DOHH2 (cell line): ENCODE results near the gene RBM25.

Experiments
- EZH2phosphoT487 ChIP-seq: fragments of 200-600 bp; sonication (generic); IDR thresholded peaks from 2 replicates; pipeline ENCODE4 v1.6.1; 2017; ENCODE audit warnings: borderline replicate concordance, mild to moderate bottlenecking, antibody characterized with exemption, low read length, moderate library complexity, mixed read lengths
- TF ChIP-seq, protein P1 (sequence below): fragments of 200-600 bp; sonication (generic); IDR thresholded peaks from one replicate; pipeline ENCODE4 v1.5.1; 2014; ENCODE audit warnings: antibody characterized with exemption, mild to moderate bottlenecking, low read depth, low read length; ENCODE audit not compliant: poor library complexity, severe bottlenecking

DNA sequence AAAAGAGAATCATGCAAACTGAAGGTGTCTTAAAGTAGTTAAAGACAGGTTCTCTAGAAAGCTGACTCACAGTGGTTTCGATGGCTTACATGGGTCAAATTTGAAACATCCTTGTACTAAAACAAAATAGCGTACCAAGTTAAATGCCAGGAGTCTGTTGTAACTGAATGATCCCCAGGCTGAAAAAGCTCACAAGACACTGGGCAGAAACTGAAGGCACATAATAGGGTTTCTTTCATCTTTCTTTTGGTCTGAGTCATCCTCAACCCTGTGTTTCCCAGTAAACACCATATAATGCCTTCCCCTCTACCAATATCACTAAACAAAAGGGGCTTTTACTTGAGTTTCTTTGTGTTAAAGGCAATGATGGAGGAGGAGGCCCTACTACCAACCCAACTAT is 44.2 kb upstream of the RBM25 start:
- TF ChIP-seq, protein P1, sequence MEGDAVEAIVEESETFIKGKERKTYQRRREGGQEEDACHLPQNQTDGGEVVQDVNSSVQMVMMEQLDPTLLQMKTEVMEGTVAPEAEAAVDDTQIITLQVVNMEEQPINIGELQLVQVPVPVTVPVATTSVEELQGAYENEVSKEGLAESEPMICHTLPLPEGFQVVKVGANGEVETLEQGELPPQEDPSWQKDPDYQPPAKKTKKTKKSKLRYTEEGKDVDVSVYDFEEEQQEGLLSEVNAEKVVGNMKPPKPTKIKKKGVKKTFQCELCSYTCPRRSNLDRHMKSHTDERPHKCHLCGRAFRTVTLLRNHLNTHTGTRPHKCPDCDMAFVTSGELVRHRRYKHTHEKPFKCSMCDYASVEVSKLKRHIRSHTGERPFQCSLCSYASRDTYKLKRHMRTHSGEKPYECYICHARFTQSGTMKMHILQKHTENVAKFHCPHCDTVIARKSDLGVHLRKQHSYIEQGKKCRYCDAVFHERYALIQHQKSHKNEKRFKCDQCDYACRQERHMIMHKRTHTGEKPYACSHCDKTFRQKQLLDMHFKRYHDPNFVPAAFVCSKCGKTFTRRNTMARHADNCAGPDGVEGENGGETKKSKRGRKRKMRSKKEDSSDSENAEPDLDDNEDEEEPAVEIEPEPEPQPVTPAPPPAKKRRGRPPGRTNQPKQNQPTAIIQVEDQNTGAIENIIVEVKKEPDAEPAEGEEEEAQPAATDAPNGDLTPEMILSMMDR: no peak
- no peak for TF ChIP-seq EZH2phosphoT487
